ENCODE results near the gene FZD4.

Gene FZD4

DNA sequence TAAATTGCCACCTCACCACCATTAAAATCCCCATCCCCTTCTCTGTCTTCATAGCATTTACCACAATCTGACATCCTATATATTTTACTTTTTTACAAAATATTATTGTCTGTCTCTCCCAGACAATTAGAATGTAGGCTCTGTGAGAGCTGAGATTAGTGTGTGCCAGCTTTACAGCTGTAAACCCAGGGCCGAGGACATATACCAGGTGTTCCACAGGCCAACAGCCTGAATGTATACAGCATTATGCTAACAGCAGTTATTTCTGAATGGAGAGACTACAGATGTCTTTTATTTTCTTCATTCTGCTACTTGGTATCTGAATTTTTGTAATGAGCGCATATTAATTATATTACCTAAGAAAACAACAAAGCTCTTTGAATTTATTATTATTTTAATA, 36.7 kb downstream of the FZD4 start:
- Histone ChIP-seq H3K4me1 (ENCODE audit: control insufficient read depth, insufficient read depth, low read length) (no peaks in the 10 kb centered on the region), H3K27ac (ENCODE audit: extremely low read depth, low read depth, low read length) (no peak overlapping the region), H3K9me3 (ENCODE audit: control insufficient read depth, insufficient read depth, low read depth, low read length) (no peaks in the 10 kb centered on the region), H3K36me3 (ENCODE audit: control insufficient read depth in 2 of 2, insufficient read depth in 1 of 2, low read length in 2 of 2) (no peaks in the 10 kb centered on the region), H3K4me3 (ENCODE audit: low read depth, low read length) (no peak overlapping the region)
- POLR2A ChIA-PET = interaction anchor here (0.6 kb wide), 1 partner anchor 1031 kb away, joined by 3 read pairs; no protein-coding TSS in a partner anchor
- CTCF ChIA-PET = interaction anchor here (0.5 to 7.6 kb wide), 12 partner anchors 8 to 558 kb away, joined by 3 to 144 read pairs (median 4); no protein-coding TSS in a partner anchor
- TF ChIP-seq ZNF596 (tag by site-specific recombination; IDR thresholded peaks at IDR 0.05) = no peak
- TF ChIP-seq, protein P1, sequence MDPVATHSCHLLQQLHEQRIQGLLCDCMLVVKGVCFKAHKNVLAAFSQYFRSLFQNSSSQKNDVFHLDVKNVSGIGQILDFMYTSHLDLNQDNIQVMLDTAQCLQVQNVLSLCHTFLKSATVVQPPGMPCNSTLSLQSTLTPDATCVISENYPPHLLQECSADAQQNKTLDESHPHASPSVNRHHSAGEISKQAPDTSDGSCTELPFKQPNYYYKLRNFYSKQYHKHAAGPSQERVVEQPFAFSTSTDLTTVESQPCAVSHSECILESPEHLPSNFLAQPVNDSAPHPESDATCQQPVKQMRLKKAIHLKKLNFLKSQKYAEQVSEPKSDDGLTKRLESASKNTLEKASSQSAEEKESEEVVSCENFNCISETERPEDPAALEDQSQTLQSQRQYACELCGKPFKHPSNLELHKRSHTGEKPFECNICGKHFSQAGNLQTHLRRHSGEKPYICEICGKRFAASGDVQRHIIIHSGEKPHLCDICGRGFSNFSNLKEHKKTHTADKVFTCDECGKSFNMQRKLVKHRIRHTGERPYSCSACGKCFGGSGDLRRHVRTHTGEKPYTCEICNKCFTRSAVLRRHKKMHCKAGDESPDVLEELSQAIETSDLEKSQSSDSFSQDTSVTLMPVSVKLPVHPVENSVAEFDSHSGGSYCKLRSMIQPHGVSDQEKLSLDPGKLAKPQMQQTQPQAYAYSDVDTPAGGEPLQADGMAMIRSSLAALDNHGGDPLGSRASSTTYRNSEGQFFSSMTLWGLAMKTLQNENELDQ (tag by site-specific recombination; IDR thresholded peaks at IDR 0.05; ENCODE audit: low read depth) = no peak
- TF ChIP-seq YY2 (tag by site-specific recombination; IDR thresholded peaks at IDR 0.05) = no peak

DNA sequence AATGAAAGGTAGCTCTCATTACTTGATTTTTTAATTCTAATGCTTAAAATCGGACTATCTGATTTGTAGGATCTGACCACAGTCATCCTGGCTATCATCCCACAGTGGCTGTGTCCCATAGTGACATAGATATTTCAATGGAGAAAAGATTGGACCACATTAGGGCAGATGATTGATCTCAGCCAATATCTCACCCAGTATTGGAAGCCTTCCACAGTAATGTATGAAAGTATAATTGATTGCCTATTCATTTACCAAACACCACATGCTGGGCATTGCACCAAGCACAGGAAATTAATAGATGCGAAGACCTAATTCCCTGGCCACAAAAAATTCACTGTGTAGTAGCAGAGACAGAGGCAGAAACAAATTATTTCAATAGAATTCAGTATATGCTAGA, 37.6 kb downstream of the FZD4 start:
- no peaks in the 10 kb centered on the region for H3K36me3 ChIP-seq (ENCODE audit: control insufficient read depth in 2 of 2, insufficient read depth in 1 of 2, low read length in 2 of 2)
- POLR2A ChIA-PET = no interaction called here
- no peak overlapping the region for H3K27ac ChIP-seq (ENCODE audit: extremely low read depth, low read depth, low read length)
- H3K9me3 ChIP-seq (ENCODE audit: control insufficient read depth, insufficient read depth, low read depth, low read length) = no peaks in the 10 kb centered on the region
- CTCF ChIA-PET = interaction anchor here (0.5 to 7.6 kb wide), 7 partner anchors 22 to 634 kb away, joined by 3 to 144 read pairs (median 3); no protein-coding TSS in a partner anchor
- no peaks in the 10 kb centered on the region for H3K4me1 ChIP-seq (ENCODE audit: control insufficient read depth, insufficient read depth, low read length)
- H3K4me3 ChIP-seq (ENCODE audit: low read depth, low read length) = no peak overlapping the region
- TF ChIP-seq ZFP41 (tag by site-specific recombination; IDR thresholded peaks at IDR 0.05; ENCODE audit: borderline replicate concordance) (no peak), ZNF658 (tag by site-specific recombination; IDR thresholded peaks at IDR 0.05) (no peak), ZBTB8A (tag by site-specific recombination; IDR thresholded peaks at IDR 0.05) (no peak), WT1 (tag by site-specific recombination; IDR thresholded peaks at IDR 0.05) (no peak), ZNF433 (tag by site-specific recombination; IDR thresholded peaks at IDR 0.05; ENCODE audit: low read depth) (no peak), ZNF394 (tag by site-specific recombination; IDR thresholded peaks at IDR 0.05; ENCODE audit: borderline replicate concordance) (no peak), ZBTB21 (tag by site-specific recombination; IDR thresholded peaks at IDR 0.05) (no peak), ZNF169 (tag by site-specific recombination; IDR thresholded peaks at IDR 0.05) (no peak), ZNF660 (tag by site-specific recombination; IDR thresholded peaks at IDR 0.05) (no peak)
- TF ChIP-seq, protein P2, sequence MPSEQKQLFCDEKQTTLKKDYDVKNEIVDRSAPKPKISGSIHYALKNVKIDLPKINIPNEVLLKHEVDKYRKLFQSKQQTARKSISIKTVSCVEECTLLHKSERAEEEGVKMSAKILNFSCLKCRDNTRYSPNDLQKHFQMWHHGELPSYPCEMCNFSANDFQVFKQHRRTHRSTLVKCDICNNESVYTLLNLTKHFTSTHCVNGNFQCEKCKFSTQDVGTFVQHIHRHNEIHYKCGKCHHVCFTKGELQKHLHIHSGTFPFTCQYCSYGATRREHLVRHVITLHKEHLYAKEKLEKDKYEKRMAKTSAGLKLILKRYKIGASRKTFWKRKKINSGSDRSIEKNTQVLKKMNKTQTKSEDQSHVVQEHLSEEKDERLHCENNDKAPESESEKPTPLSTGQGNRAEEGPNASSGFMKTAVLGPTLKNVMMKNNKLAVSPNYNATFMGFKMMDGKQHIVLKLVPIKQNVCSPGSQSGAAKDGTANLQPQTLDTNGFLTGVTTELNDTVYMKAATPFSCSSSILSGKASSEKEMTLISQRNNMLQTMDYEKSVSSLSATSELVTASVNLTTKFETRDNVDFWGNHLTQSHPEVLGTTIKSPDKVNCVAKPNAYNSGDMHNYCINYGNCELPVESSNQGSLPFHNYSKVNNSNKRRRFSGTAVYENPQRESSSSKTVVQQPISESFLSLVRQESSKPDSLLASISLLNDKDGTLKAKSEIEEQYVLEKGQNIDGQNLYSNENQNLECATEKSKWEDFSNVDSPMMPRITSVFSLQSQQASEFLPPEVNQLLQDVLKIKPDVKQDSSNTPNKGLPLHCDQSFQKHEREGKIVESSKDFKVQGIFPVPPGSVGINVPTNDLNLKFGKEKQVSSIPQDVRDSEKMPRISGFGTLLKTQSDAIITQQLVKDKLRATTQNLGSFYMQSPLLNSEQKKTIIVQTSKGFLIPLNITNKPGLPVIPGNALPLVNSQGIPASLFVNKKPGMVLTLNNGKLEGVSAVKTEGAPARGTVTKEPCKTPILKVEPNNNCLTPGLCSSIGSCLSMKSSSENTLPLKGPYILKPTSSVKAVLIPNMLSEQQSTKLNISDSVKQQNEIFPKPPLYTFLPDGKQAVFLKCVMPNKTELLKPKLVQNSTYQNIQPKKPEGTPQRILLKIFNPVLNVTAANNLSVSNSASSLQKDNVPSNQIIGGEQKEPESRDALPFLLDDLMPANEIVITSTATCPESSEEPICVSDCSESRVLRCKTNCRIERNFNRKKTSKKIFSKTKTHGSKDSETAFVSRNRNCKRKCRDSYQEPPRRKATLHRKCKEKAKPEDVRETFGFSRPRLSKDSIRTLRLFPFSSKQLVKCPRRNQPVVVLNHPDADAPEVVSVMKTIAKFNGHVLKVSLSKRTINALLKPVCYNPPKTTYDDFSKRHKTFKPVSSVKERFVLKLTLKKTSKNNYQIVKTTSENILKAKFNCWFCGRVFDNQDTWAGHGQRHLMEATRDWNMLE (tag by site-specific recombination; conservative IDR thresholded peaks at IDR 0.05; ENCODE audit: low read depth) = no peak
- TF ChIP-seq, protein P3, sequence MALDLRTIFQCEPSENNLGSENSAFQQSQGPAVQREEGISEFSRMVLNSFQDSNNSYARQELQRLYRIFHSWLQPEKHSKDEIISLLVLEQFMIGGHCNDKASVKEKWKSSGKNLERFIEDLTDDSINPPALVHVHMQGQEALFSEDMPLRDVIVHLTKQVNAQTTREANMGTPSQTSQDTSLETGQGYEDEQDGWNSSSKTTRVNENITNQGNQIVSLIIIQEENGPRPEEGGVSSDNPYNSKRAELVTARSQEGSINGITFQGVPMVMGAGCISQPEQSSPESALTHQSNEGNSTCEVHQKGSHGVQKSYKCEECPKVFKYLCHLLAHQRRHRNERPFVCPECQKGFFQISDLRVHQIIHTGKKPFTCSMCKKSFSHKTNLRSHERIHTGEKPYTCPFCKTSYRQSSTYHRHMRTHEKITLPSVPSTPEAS (tag by site-specific recombination; IDR thresholded peaks at IDR 0.05) = no peak
- TF ChIP-seq, protein P4, sequence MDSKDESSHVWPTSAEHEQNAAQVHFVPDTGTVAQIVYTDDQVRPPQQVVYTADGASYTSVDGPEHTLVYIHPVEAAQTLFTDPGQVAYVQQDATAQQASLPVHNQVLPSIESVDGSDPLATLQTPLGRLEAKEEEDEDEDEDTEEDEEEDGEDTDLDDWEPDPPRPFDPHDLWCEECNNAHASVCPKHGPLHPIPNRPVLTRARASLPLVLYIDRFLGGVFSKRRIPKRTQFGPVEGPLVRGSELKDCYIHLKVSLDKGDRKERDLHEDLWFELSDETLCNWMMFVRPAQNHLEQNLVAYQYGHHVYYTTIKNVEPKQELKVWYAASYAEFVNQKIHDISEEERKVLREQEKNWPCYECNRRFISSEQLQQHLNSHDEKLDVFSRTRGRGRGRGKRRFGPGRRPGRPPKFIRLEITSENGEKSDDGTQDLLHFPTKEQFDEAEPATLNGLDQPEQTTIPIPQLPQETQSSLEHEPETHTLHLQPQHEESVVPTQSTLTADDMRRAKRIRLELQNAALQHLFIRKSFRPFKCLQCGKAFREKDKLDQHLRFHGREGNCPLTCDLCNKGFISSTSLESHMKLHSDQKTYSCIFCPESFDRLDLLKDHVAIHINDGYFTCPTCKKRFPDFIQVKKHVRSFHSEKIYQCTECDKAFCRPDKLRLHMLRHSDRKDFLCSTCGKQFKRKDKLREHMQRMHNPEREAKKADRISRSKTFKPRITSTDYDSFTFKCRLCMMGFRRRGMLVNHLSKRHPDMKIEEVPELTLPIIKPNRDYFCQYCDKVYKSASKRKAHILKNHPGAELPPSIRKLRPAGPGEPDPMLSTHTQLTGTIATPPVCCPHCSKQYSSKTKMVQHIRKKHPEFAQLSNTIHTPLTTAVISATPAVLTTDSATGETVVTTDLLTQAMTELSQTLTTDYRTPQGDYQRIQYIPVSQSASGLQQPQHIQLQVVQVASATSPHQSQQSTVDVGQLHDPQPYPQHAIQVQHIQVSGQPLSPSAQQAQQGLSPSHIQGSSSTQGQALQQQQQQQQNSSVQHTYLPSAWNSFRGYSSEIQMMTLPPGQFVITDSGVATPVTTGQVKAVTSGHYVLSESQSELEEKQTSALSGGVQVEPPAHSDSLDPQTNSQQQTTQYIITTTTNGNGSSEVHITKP (tag by site-specific recombination; IDR thresholded peaks at IDR 0.05) = no peak
- TF ChIP-seq, protein P5, sequence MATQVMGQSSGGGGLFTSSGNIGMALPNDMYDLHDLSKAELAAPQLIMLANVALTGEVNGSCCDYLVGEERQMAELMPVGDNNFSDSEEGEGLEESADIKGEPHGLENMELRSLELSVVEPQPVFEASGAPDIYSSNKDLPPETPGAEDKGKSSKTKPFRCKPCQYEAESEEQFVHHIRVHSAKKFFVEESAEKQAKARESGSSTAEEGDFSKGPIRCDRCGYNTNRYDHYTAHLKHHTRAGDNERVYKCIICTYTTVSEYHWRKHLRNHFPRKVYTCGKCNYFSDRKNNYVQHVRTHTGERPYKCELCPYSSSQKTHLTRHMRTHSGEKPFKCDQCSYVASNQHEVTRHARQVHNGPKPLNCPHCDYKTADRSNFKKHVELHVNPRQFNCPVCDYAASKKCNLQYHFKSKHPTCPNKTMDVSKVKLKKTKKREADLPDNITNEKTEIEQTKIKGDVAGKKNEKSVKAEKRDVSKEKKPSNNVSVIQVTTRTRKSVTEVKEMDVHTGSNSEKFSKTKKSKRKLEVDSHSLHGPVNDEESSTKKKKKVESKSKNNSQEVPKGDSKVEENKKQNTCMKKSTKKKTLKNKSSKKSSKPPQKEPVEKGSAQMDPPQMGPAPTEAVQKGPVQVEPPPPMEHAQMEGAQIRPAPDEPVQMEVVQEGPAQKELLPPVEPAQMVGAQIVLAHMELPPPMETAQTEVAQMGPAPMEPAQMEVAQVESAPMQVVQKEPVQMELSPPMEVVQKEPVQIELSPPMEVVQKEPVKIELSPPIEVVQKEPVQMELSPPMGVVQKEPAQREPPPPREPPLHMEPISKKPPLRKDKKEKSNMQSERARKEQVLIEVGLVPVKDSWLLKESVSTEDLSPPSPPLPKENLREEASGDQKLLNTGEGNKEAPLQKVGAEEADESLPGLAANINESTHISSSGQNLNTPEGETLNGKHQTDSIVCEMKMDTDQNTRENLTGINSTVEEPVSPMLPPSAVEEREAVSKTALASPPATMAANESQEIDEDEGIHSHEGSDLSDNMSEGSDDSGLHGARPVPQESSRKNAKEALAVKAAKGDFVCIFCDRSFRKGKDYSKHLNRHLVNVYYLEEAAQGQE (tag by site-specific recombination; IDR thresholded peaks at IDR 0.05) = no peak
- TF ChIP-seq, protein P6, sequence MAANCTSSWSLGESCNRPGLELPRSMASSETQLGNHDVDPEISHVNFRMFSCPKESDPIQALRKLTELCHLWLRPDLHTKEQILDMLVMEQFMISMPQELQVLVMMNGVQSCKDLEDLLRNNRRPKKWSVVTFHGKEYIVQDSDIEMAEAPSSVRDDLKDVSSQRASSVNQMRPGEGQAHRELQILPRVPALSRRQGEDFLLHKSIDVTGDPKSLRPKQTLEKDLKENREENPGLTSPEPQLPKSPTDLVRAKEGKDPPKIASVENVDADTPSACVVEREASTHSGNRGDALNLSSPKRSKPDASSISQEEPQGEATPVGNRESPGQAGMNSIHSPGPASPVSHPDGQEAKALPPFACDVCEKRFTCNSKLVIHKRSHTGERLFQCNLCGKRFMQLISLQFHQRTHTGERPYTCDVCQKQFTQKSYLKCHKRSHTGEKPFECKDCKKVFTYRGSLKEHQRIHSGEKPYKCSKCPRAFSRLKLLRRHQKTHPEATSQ (tag by site-specific recombination; IDR thresholded peaks at IDR 0.05) = no peak

Measured in HEK293 (cell line).